Measurements from ENCODE around the gene ZNF280B.
"Not testable (repeated sequence)": the region's sequence is repeated elsewhere in the genome, so short reads cannot be mapped to it uniquely, and the experiment has no call there.

The ZNF280B gene

GRCh38 chr22:22506736-22507135, 1.8 kb downstream of the ZNF280B start:
- no peak for DNase-seq

DNA sequence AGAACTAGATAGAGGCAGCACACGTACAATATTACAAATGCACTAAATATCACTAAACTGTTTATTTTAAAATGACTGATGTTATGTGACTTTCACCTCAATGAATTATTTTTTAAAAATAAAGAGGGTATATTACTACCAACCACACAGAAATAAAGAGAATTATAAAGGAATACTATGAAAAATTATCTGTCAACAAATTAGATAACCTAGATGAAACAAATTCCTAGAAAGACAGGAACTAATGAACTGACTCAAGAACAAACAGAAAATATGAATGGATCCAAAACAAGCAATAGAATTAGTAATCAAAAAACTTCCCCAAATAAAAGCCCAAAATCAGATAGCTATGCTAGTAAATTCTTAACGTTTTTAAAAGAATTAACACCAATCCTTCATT, 10.3 kb downstream of the ZNF280B start:
- no peak for DNase-seq

GRCh38 chr22:22491589-22491988, 17.0 kb downstream of the ZNF280B start:
- DNase-seq: not testable (repeated sequence)

DNA sequence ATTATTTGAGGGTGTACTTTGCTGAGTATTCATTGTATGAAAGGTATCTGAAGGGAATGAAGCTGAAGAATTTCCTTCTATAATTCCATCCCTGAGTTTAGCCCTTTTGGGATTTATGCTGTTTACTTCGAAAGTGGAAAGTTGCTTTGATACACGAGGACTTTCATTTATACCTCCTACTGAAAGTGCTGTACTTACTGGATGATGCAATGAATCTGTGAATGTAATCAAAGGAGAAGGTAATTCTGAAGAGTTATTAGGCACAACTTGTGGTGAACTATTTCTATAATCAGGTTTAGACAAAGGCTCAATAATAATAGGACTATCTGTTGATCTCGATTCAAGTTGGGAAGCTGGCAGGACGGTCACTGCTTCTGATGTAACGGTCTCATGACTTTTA, 19.8 kb downstream of the ZNF280B start:
- no peak for DNase-seq

- DNase-seq: no peak
Observed at GRCh38 chr22:22487869-22488597, 20.5 kb downstream of the ZNF280B start.

GRCh38 chr22:22487059-22487458, 21.5 kb downstream of the ZNF280B start:
- DNase-seq: no peak

DNA sequence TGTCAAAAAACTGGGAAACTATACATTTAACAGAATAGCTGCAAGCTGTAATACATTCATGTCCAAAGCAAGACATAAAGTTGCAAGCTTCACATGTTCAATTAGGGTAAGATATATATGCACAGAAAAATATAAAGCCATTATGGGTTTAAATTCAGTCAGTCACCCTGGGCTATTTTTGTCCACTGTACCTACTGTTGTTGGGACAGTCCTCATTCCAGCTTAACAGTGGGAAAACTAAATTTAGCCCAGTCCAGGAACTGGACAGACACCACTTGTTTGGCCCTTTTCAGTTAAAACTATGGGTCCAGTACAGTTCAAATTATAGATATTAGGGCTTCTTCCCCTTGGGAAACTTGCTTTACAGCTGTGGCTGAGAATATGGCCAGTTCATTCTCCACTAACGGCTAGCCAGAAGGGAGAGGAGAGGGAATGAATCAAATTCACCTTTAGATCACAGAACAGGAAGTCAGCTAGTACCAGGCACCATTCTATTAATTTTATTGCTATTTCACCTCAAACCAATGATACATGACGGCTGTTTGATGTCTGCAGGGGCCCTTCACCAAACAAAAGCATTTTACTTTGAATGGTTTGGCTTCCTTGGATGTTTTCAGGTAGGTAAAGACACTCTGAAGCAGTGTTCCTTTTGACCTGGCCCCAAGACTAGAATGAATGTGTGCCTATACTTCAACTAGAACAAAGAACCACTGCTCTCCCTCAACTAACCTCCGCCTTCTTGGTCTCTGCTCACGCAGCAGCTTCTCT, 22.2 kb downstream of the ZNF280B start:
- no peak for DNase-seq

GRCh38 chr22:22485524-22485923, 23.0 kb downstream of the ZNF280B start:
- DNase-seq: no peak

GRCh38 chr22:22484023-22484422, 24.5 kb downstream of the ZNF280B start:
- no peak for DNase-seq

GRCh38 chr22:22480940-22481339, 27.6 kb downstream of the ZNF280B start:
- no peak for DNase-seq

DNA sequence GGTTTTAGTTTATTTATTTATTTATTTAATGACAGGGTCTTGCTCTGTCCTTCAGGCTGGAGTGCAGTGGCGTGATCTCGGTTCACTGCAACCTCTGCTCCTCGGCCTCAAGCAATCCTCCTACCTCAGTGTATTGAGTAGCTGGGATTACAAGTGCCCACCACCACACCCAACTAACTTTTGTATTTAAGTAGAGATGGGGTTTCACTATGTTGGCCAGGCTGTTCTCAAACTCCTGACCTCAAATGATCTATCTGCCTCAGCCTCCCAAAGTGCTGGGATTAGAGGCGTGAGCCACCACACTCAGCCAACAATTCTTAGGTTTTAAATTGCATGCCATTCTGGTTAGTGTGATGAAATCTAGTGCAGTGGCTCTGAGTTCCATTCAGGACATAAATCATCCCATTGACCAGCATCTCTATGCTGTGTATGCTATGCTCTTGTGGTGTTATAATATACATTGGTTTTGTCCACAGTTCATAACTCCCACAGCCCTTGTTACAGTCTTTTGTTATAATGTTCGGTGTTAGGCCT, 28.5 kb downstream of the ZNF280B start:
- no peak for DNase-seq

DNA sequence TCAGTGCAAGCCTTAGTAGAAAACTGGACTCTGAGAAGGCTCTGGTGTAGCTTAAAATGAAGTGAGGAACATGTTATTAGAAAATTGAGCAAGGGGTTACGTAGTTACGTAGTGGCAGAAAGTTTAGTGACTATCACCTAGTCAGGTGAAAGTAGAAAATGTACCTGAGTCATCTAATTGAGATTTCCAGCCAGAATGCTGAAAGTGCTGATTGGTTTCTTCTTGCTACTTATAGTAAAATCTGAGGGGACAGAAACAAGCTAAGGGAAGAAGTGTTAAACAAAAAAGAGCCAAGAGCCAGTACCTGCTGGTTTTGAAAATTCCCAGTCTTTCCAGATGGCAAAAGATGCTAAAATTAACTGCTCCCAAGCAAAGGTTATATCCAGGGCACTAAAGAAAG, 29.4 kb downstream of the ZNF280B start:
- no peak for DNase-seq

GRCh38 chr22:22478470-22478869, 30.1 kb downstream of the ZNF280B start:
- no peak for DNase-seq

DNA sequence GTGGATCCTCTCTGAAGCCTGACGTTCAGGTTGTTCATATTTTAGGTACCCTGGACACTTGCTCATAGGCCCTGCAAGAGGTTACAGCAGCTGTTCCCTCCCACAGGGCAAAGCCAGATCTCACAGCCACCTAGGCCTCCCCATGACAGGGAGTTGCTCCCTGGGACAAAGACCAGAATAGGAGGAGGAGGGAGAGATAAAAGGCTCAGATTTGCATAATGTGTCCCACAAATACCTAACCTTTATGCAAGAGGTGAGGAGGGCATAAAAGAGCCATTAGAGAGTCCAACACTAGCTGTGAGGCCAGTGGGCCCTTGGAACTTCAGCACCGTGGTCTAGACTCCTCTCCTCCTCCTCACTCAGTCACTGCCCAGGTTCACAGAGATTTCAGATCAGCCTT, 33.8 kb downstream of the ZNF280B start:
- no peak for DNase-seq

DNA sequence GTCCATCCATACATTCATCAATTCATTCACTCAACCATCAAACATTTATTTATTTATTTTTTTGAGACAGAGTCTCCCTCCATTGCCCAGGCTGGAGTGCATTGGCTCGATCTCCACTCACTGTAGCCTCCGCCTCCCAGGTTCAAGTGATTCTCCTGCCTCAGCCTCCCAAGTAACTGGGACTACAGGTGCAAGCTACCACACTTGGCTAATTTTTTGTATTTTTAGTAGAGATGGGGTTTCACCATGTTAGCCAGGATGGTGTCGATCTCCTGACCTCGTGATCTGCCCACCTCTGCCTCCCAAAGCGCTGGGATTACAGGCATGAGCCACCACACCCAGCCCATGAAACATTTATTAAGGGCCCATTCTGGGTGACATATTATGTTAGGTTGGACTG, 37.4 kb downstream of the ZNF280B start:
- DNase-seq: not testable (repeated sequence)

DNA sequence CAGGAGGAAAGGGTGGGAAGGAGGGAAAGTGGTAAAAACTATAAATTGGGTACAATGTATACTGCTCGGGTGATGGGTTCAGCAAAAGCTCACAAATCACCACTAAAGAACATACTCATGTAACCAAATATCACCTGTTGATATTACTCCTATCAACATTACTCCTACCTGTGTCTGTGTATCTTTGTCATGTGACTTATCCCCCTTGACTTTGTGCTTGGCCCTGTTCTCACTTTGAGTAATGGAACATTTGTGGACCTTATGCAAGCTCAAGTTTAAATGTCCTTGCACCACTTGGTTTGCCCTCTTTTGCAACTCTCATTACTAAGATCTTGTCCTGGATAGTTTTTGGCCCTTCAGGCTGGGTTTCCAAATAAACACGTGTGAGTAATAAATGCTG, 39.0 kb downstream of the ZNF280B start:
- DNase-seq: no peak

DNA sequence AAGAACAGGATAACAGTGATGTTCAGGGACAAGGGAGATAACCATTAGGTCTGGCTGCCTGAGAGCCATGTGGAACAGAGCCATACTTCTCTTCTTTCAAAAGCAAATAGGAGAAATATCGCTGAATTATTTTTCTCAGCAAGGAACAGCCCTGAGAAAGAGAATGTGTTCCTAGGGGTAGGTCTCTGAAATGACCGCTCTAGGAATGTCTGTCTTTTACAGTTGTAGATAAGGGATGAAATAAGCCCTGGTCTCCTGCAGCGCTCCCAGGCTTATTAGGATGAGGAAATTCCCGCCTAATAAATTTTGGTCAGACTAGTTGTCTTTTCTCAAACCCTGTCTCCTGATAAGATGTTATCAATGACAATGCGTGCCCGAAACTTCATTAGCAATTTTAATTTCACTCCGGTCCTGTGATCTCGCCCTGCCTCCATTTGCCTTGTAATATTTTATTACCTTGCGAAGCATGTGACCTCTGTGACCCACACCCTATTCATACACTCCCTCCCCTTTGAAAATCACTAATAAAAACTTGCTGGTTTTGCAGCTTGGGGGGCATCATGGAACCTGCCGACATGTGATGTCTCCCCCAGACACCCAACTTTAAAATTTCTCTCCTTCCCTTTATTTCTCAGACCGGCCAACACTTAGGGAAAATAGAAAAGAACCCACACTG, 39.6 kb downstream of the ZNF280B start:
- not testable (repeated sequence) for DNase-seq

DNA sequence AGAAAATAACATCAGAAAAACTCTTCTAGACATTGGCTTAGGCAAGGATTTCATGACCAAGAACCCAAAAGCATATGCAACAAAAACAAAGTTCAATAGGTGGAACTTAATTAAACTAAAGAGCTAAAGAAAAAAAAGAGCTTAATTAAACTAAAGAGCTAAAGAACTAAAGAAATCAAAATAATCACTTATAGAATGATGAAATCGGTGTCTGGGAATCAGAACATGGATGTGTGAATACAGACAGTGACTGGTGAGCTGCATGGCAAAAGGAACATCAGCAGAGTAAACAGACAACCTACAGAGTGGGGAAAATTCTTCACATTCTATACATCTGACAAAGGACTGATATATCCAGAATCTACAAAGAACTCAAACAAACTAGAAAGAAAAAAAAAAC, 41.4 kb downstream of the ZNF280B start:
- no peak for DNase-seq

- DNase-seq: no peak
Observed at GRCh38 chr22:22465782-22466181, 42.8 kb downstream of the ZNF280B start.

DNA sequence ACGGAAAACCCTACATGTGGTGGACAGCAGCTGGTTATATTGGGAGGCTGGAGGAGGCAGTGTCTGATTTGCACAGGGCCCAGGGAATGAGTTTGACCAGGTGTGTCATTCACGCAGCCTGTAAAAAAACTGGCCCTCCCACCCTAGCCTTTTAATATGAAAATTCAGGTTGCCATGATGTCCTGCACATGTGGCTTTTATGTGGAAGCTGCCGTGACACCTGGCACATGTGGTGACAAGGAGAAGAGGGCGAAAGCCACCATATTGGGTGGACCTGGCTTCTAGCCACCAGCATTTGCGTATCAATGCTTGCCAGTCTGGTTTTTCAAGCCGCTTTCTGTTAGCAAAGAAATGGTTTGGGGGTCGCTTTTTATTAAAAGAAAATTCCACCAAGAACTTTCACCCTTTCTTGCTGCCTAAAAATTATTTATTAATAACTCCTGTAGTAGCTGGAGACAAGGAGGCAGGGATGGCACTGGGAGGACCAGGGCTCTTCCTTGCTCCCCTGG, 43.4 kb downstream of the ZNF280B start:
- DNase-seq: no peak

DNA sequence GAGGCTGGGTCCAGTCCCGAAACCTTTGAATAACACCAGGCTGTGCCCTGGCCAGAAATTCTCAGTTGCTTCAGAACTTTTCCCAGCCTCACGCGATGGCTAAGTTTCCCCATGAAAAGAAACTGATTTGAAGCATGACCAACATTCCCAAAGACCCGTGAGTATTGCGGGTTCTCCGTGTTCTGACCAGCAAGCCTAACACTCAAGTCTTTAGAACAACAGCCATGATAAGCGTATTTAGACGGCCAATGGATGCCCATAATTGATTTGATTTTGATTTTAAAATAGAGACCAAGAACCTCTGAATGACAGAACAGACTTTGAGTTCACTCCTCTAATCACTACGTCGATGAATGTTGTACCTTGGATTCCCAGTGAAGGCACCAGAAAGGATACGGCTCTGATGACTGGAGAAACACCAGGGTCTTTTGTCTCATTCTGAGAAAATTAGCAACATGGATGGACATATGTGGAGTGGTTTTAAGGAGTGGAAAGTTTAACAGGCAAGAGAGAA, 43.9 kb downstream of the ZNF280B start:
- DNase-seq: no peak

DNA sequence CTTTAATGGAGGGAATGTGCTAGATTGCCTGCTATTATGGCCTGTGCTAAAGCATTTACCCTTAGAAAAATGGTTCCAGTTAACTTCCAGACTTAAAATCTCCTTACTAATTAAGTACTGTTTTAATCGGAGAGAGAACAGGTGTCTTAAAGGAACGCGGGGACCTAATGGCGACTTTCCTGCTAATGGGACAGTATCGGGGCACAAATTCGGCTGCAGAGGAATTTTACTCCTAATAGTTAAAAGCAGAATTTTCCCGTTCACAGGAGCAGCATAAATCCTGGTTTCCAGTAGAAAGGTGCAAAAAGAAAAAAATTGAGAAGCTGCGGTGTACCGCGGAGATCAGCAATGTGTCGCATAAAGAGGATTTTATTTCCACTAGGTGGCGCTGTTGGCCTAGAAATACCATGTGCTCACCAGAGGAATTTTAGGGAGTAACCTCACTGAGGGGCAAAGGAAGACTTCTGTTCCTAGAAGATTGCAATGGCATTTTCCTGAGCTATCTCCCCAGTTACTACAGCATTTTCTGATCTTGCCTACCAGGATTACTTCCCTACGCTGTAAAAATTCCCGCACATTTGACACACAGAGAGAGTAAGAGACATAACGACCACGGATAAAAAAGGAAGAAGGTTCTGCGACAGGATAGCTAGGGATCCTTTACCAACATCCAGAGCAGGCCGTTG, 44.5 kb downstream of the ZNF280B start:
- peak; percentile 1 for DNase-seq
